GM23248 (cell line): ENCODE measurements around the gene RERE. TPM values are rescaled to one million over a fixed set of nuclear protein-coding genes. Genes with fewer than 3 reads are reported as not detected.

Source experiments
- DNase-seq: peaks from one replicate; pipeline ENCODE4 v3.0.0-alpha.2; 2015
- H2AFZ ChIP-seq: fragments of 200-600 bp; sonication (generic); 2 replicates; pipeline ENCODE4 v1.6.1; 2016; ENCODE audit warnings: antibody characterized with exemption
- H3F3A ChIP-seq: fragments of 200-600 bp; sonication (generic); 2 replicates; pipeline ENCODE4 v1.6.1; 2016; ENCODE audit warnings: mild to moderate bottlenecking, antibody characterized with exemption, mixed run types; ENCODE audit not compliant: insufficient read depth
- H3K27ac ChIP-seq: fragments of 200-600 bp; sonication (generic); 2 replicates; pipeline ENCODE4 v1.5.1; 2016; ENCODE audit warnings: mild to moderate bottlenecking
- H3K27me3 ChIP-seq: fragments of 200-600 bp; sonication (generic); replicated peaks from 2 replicates; pipeline ENCODE4 v1.6.1; 2016; ENCODE audit warnings: mild to moderate bottlenecking; ENCODE audit not compliant: insufficient read depth
- H3K36me3 ChIP-seq: fragments of 200-600 bp; sonication (generic); 2 replicates; pipeline ENCODE4 v1.6.1; 2016; ENCODE audit warnings: low read depth, mild to moderate bottlenecking
- H3K4me1 ChIP-seq: fragments of 200-600 bp; sonication (generic); 2 replicates; pipeline ENCODE4 v1.6.1; 2016; ENCODE audit warnings: mild to moderate bottlenecking; ENCODE audit not compliant: insufficient read depth
- H3K4me2 ChIP-seq: fragments of 200-600 bp; sonication (generic); one replicate; pipeline ENCODE4 v1.6.1; 2016; ENCODE audit warnings: mild to moderate bottlenecking; ENCODE audit not compliant: unreplicated experiment
- H3K4me3 ChIP-seq: fragments of 200-600 bp; sonication (generic); 2 replicates; pipeline ENCODE4 v1.5.1; 2016; ENCODE audit warnings: mild to moderate bottlenecking
- H3K79me2 ChIP-seq: fragments of 200-600 bp; sonication (generic); 2 replicates; pipeline ENCODE4 v1.6.1; 2016; ENCODE audit warnings: mild to moderate bottlenecking; ENCODE audit not compliant: insufficient read depth
- H3K9ac ChIP-seq: fragments of 200-600 bp; sonication (generic); 2 replicates; pipeline ENCODE4 v1.6.1; 2016; ENCODE audit warnings: mild to moderate bottlenecking
- H3K9me2 ChIP-seq: fragments of 200-600 bp; sonication (generic); 2 replicates; pipeline ENCODE4 v1.6.1; 2016; ENCODE audit warnings: mixed run types, mild to moderate bottlenecking, moderate library complexity; ENCODE audit not compliant: insufficient read depth
- H3K9me3 ChIP-seq: fragments of 200-600 bp; sonication (generic); one replicate; pipeline ENCODE4 v1.6.1; 2017; ENCODE audit warnings: low read depth
- H4K20me1 ChIP-seq: fragments of 200-600 bp; sonication (generic); 2 replicates; pipeline ENCODE4 v1.6.0; 2016; ENCODE audit not compliant: insufficient read depth
- EZH2 ChIP-seq: fragments of 200-600 bp; sonication (generic); IDR thresholded peaks from 2 replicates; pipeline ENCODE4 v1.6.1; 2018; ENCODE audit warnings: antibody characterized with exemption, mild to moderate bottlenecking; ENCODE audit not compliant: insufficient read depth, poor library complexity, severe bottlenecking
- EZH2phosphoT487 ChIP-seq: fragments of 200-600 bp; sonication (generic); IDR thresholded peaks from 2 replicates; pipeline ENCODE4 v1.6.1; 2018; ENCODE audit warnings: antibody characterized with exemption, moderate library complexity, mild to moderate bottlenecking, low read depth; ENCODE audit not compliant: insufficient read depth
- WGBS, 2 experiments: methylation state at CpG; one replicate each; pipeline ENCODE4 v1.1.6; 2015 to 2017; ENCODE audit warnings: low lambda C conversion rate in 2 of 2, low coverage in 1 of 2; ENCODE audit errors: missing lambda C conversion rate in 2 of 2; 5-methylcytosine and 5-hydroxymethylcytosine counted together
- in situ Hi-C: fragments of 300-500 bp; cut with MboI; formaldehyde crosslinking; loops from 2 replicates; pipeline ENCODE4 v1.15.0; 2020
- polyA plus RNA-seq: library from polyadenylated mRNA; unstranded; fragments of >200 nt; fragmentation: Nextera tagmentation; extraction: Ambion mirVana; gene quantifications from 2 replicates; pipeline ENCODE4 v1.2.1, GENCODE V29; 2016
- total RNA-seq: library from RNA; depleted of rRNA; stranded (reverse); fragments of >200 nt; shearing (Covaris generic); gene quantifications from 2 replicates; pipeline ENCODE4 v1.2.3, GENCODE V29; 2014

The RERE gene
- total and polyA plus RNA-seq, 2 experiments from 2014 or later, result 26.0 to 26.2 TPM

GRCh38 chr1:8374356-8374755 is 443.1 kb downstream of the RERE start:
- Histone ChIP-seq H3K4me2 (peak overlapping the region; percentile 77), H3F3A (peaks cover 36% of the 10 kb centered on the region), H3K27ac (peak overlapping the region; percentile 95), H2AFZ (no peak overlapping the region), H3K36me3 (0 out of 2 replicates have a peak, but pooled peaks cover 2% of the 10 kb centered on the region), H3K27me3 (no peaks in the 10 kb centered on the region), H3K4me3 (peak overlapping the region; percentile 48; the same call in 1 of the 2 replicates), H3K9ac (peak overlapping the region; percentile 80), H4K20me1 (no peaks in the 10 kb centered on the region), H3K9me2 (no peaks in the 10 kb centered on the region), H3K4me1 (peaks cover 48% of the 10 kb centered on the region), H3K9me3 (no peaks in the 10 kb centered on the region), H3K79me2 (peaks cover 88% of the 10 kb centered on the region)
- TF ChIP-seq EZH2, result no peak
- TF ChIP-seq EZH2phosphoT487, result no peak
- WGBS, 2 experiments, result 80 to 87% methylated on average over 5 of the region's 5 CpGs
- DNase-seq, result no peak
- in situ Hi-C loops, result no loop called here

- Histone ChIP-seq H3K27ac (peak overlapping the region; percentile 95), H3K79me2 (peaks cover 88% of the 10 kb centered on the region), H3K4me3 (peak overlapping the region; percentile 48), H3K36me3 (0 out of 2 replicates have a peak, but pooled peaks cover 2% of the 10 kb centered on the region), H2AFZ (no peak overlapping the region), H3K4me2 (peak overlapping the region; percentile 77), H3F3A (peaks cover 36% of the 10 kb centered on the region), H4K20me1 (no peaks in the 10 kb centered on the region), H3K9me3 (no peaks in the 10 kb centered on the region), H3K9me2 (no peaks in the 10 kb centered on the region), H3K27me3 (no peaks in the 10 kb centered on the region), H3K4me1 (peaks cover 48% of the 10 kb centered on the region), H3K9ac (peak overlapping the region; percentile 80)
- in situ Hi-C loops, result no loop called here
- TF ChIP-seq EZH2, result no peak
- TF ChIP-seq EZH2phosphoT487, result no peak
- peak; percentile 95 for DNase-seq
- 3 to 4% methylated on average over 19 of the region's 19 CpGs for WGBS, 2 experiments
These were observed 443.7 kb downstream of the RERE start for GRCh38 chr1:8373581-8374241.

GRCh38 chr1:8373125-8373524 is 444.3 kb downstream of the RERE start:
- H3K9me2 ChIP-seq, result no peaks in the 10 kb centered on the region
- H3K27me3 ChIP-seq, result no peaks in the 10 kb centered on the region
- peak overlapping the region; percentile 80 for H3K9ac ChIP-seq
- no peaks in the 10 kb centered on the region for H3K9me3 ChIP-seq
- 0 out of 2 replicates have a peak, but pooled peaks cover 2% of the 10 kb centered on the region for H3K36me3 ChIP-seq
- peaks cover 48% of the 10 kb centered on the region for H3K4me1 ChIP-seq
- in situ Hi-C loops, result no loop called here
- DNase-seq, result no peak
- H4K20me1 ChIP-seq, result no peaks in the 10 kb centered on the region
- 66 to 69% methylated on average over 3 of the region's 3 CpGs for WGBS, 2 experiments
- no peak for TF ChIP-seq EZH2phosphoT487
- no peak for TF ChIP-seq EZH2
- peaks cover 88% of the 10 kb centered on the region for H3K79me2 ChIP-seq
- H3K4me2 ChIP-seq, result peak overlapping the region; percentile 77
- no peak overlapping the region for H2AFZ ChIP-seq
- peaks cover 36% of the 10 kb centered on the region for H3F3A ChIP-seq
- H3K27ac ChIP-seq, result peak overlapping the region; percentile 95
- peak overlapping the region; percentile 48 for H3K4me3 ChIP-seq

- Histone ChIP-seq H3K9me3 (no peaks in the 10 kb centered on the region), H2AFZ (no peak overlapping the region), H3K4me2 (no peak overlapping the region), H3K9me2 (no peaks in the 10 kb centered on the region), H3K36me3 (0 out of 2 replicates have a peak, but pooled peaks cover 6% of the 10 kb centered on the region), H3K79me2 (peaks cover 88% of the 10 kb centered on the region), H4K20me1 (no peaks in the 10 kb centered on the region), H3K4me3 (no peak overlapping the region), H3K27me3 (no peaks in the 10 kb centered on the region), H3K4me1 (peaks cover 48% of the 10 kb centered on the region), H3F3A (peaks cover 36% of the 10 kb centered on the region), H3K9ac (peak overlapping the region; percentile 6; the same call in 1 of the 2 replicates), H3K27ac (peak overlapping the region; percentile 95)
- 88 to 91% methylated on average over 9 of the region's 9 CpGs for WGBS, 2 experiments
- in situ Hi-C loops, result no loop called here
- TF ChIP-seq EZH2 (no peak), EZH2phosphoT487 (no peak)
- peak; percentile 16 for DNase-seq
These were observed 446.0 kb downstream of the RERE start for GRCh38 chr1:8371372-8371991.
